Suprapubic skin (tissue), 4 donors: ENCODE results near the gene GOLGA3. TPM values are rescaled to one million over a fixed set of nuclear protein-coding genes. Genes with fewer than 3 reads are reported as not detected.

Source experiments
- DNase-seq, 2 donors: peaks; one replicate each; pipeline ENCODE4 v3.0.0-alpha.2; 2019; ENCODE audit warnings: low spot score in 2 of 2
- H3K27ac ChIP-seq: fragments of 200-600 bp; sonication (generic); one replicate; pipeline ENCODE4 v1.5.1; 2019
- H3K27me3 ChIP-seq: fragments of 200-600 bp; sonication (generic); one replicate; pipeline ENCODE4 v1.5.1; 2019
- H3K36me3 ChIP-seq: fragments of 200-600 bp; sonication (generic); one replicate; pipeline ENCODE4 v1.5.1; 2019
- H3K4me1 ChIP-seq: fragments of 200-600 bp; sonication (generic); one replicate; pipeline ENCODE4 v1.5.1; 2019
- H3K4me3 ChIP-seq: fragments of 200-600 bp; sonication (generic); one replicate; pipeline ENCODE4 v1.5.1; 2019; ENCODE audit warnings: mild to moderate bottlenecking
- H3K9me3 ChIP-seq: fragments of 200-600 bp; sonication (generic); one replicate; pipeline ENCODE4 v1.5.1; 2019
- EP300 ChIP-seq: sonication (generic); formaldehyde crosslinking; IDR thresholded peaks from one replicate; pipeline ENCODE4 v1.6.1; 2017; ENCODE audit warnings: antibody characterized with exemption
- POLR2A ChIP-seq, 2 donors: fragments of 450-650 bp; IDR thresholded peaks; one replicate each; pipeline ENCODE4 v1.6.1; 2017; ENCODE audit warnings: antibody characterized with exemption in 2 of 2, mild to moderate bottlenecking in 2 of 2, moderate library complexity in 2 of 2
- POLR2AphosphoS5 ChIP-seq, 3 donors: sonication (generic); formaldehyde crosslinking; IDR thresholded peaks; one replicate each; pipeline ENCODE4 v1.6.1; 2017; ENCODE audit warnings: antibody characterized with exemption in 3 of 3
- WGBS: methylation state at CpG from one replicate; pipeline ENCODE4 v1.1.5; 2018; 5-methylcytosine and 5-hydroxymethylcytosine counted together
- total RNA-seq, 4 donors: library from RNA; depleted of rRNA; stranded (reverse); fragments of >200 nt; gene quantifications; one replicate each; pipeline ENCODE4 v1.1.0, GENCODE V29; 2016
- TF ChIP-seq, protein P1 (sequence below), 2 donors: fragments of 200-600 bp in 1 of 2; fragments of 450-650 bp in 1 of 2; sonication (generic) in 1 of 2; IDR thresholded peaks; one replicate each; pipeline ENCODE4 v1.5.1; 2016 to 2019; ENCODE audit warnings: antibody characterized with exemption in 2 of 2, mild to moderate bottlenecking in 1 of 2, moderate library complexity in 1 of 2

GOLGA3 gene
- total RNA-seq, 4 donors from 2014 or later, result 75.8 to 98.4 (median 81.0) TPM

DNA sequence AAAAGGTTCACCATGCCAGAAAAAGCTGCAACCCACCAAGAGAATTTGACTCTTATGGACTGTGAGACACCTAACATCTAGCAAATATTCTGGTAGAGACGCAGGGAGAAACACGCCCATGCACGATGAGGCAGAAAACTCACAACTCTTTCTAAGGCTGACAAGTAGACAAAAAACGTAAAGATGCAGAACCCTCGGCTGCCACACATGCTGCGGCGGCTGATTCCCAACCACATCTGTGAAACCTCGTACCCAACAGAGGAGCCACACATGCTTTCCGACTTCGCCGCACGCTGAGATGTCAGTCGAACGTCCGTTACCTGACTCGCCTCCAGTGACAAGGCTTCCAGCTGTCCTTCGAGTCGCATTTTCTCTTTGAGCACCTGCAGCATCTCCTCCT lies 21.8 kb downstream of the GOLGA3 start:
- Histone ChIP-seq H3K27me3 (no peaks in the 10 kb centered on the region), H3K36me3 (peaks cover 87% of the 10 kb centered on the region), H3K9me3 (no peaks in the 10 kb centered on the region), H3K4me3 (no peak overlapping the region), H3K27ac (no peak overlapping the region), H3K4me1 (no peaks in the 10 kb centered on the region)
- no peak for DNase-seq
- TF ChIP-seq POLR2A (IDR thresholded peaks at IDR 0.05), result no peak
- no peak for TF ChIP-seq POLR2AphosphoS5 (IDR thresholded peaks at IDR 0.05)
- no peak for TF ChIP-seq EP300
- TF ChIP-seq, protein P1, sequence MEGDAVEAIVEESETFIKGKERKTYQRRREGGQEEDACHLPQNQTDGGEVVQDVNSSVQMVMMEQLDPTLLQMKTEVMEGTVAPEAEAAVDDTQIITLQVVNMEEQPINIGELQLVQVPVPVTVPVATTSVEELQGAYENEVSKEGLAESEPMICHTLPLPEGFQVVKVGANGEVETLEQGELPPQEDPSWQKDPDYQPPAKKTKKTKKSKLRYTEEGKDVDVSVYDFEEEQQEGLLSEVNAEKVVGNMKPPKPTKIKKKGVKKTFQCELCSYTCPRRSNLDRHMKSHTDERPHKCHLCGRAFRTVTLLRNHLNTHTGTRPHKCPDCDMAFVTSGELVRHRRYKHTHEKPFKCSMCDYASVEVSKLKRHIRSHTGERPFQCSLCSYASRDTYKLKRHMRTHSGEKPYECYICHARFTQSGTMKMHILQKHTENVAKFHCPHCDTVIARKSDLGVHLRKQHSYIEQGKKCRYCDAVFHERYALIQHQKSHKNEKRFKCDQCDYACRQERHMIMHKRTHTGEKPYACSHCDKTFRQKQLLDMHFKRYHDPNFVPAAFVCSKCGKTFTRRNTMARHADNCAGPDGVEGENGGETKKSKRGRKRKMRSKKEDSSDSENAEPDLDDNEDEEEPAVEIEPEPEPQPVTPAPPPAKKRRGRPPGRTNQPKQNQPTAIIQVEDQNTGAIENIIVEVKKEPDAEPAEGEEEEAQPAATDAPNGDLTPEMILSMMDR (IDR thresholded peaks at IDR 0.05), result no peak
- WGBS, result 89% methylated on average over 18 of the region's 18 CpGs

DNA sequence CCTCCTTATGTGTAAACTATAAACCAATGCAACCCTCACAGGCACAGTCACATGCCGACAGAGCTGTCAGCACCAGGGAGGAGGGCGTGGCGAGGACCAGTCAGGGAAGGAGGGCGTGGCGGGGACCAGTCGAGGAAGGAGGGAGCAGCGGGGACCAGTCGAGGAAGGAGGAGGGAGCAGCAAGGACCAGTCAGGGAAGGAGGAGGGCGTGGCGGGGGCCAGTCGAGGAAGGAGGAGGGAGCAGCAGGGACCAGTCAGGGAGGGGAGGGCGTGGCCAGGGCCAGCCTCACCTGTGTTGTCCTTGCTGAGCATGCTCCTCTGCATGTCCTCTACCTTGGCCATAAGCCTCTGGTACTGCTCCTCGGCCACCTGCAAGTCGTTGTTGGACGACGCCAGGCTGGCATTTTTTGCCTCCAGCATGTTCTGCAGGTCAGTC lies 24.2 kb downstream of the GOLGA3 start:
- DNase-seq, result no peak
- H3K36me3 ChIP-seq, result peaks cover 97% of the 10 kb centered on the region

DNA sequence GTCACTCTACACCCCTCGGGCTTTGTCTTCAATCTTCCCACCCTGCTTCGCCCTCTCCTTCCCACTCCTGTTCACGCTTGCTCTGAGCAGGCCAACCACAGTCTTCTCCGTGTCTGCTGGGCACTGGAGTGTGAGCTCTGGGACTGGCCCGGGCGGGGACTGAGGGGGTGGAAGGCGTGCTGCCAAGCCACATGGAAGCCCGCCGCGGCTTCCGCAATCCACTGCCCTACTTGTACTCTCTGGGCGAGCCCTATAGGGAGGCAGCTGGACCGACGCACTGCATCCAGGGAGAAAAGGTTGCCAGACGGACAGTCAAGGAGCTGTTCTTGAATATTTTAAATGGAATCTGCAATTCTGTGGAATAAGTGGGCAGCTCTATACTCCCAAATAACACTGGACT lies 24.8 kb downstream of the GOLGA3 start:
- WGBS, result 83% methylated on average over 15 of the region's 15 CpGs
- Histone ChIP-seq H3K9me3 (no peaks in the 10 kb centered on the region), H3K4me3 (no peak overlapping the region), H3K36me3 (peaks cover 97% of the 10 kb centered on the region), H3K4me1 (no peaks in the 10 kb centered on the region), H3K27ac (peak overlapping the region; percentile 8), H3K27me3 (no peaks in the 10 kb centered on the region)
- DNase-seq, result peak in 1 of 2 donors; percentile 86
- TF ChIP-seq POLR2A (IDR thresholded peaks at IDR 0.05) (no peak), EP300 (no peak), POLR2AphosphoS5 (IDR thresholded peaks at IDR 0.05) (no peak)
- TF ChIP-seq, protein P1 (IDR thresholded peaks at IDR 0.05), result no peak

More for the DNA sequence above, 24.2 kb downstream of the GOLGA3 start:
- 61% methylated on average over 14 of the region's 16 CpGs for whole genome bisulfite sequencing
- Histone ChIP-seq H3K4me3 (no peak overlapping the region), H3K27me3 (no peaks in the 10 kb centered on the region), H3K27ac (no peak overlapping the region), H3K4me1 (no peaks in the 10 kb centered on the region), H3K9me3 (no peaks in the 10 kb centered on the region)
- TF ChIP-seq, protein P1 (IDR thresholded peaks at IDR 0.05), result no peak
- no peak for TF ChIP-seq POLR2AphosphoS5 (IDR thresholded peaks at IDR 0.05)
- no peak for TF ChIP-seq POLR2A (IDR thresholded peaks at IDR 0.05)
- no peak for TF ChIP-seq EP300

DNA sequence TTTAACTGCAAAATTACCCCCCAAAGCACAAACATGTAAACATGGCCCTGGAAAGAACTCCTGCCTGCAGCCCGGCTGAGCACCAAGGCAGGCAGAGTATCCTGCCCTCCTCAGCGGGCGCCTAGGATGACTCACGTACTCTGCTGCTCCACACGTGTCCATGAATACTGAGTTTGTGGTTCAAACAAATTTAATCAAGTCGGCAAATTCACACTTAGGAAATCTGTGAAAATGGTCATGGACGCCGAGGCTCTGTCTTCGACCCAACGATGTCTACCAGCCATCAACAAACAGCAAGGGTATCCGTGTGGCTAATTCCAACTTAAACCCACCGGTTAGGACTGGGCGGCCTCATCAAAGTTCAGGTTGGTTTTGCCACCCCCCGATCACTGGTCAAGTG lies 25.5 kb downstream of the GOLGA3 start:
- 90% methylated on average over 14 of the region's 14 CpGs for WGBS

DNA sequence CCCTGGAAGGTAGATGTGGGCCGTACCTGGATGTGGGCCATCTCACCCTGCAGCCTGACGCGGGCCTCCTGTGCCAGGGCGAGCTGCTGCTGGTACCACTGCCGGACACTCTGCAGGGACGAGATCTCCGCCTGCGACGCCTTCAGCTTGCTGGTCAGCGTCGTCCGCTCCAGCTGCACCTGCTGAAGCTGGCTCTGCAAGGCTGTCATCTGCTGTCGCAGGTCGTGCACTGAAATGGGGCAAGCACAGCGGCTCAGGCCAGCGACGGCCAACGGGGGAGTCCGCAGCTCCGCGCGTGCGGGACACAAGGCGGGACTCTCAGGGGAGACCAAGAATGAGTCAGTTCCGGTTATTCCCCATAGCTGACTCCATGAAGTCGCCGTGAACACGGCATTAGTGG lies 26.9 kb downstream of the GOLGA3 start:
- DNase-seq, result no peak
- Histone ChIP-seq H3K27ac (no peak overlapping the region), H3K36me3 (peaks cover 97% of the 10 kb centered on the region), H3K4me1 (no peaks in the 10 kb centered on the region), H3K9me3 (no peaks in the 10 kb centered on the region), H3K4me3 (no peak overlapping the region), H3K27me3 (no peaks in the 10 kb centered on the region)
- TF ChIP-seq EP300 (no peak), POLR2AphosphoS5 (IDR thresholded peaks at IDR 0.05) (no peak)
- WGBS, result 90% methylated on average over 28 of the region's 28 CpGs

More for the DNA sequence above, 25.5 kb downstream of the GOLGA3 start:
- Histone ChIP-seq H3K27ac (no peak overlapping the region), H3K4me3 (no peak overlapping the region), H3K36me3 (peaks cover 97% of the 10 kb centered on the region), H3K9me3 (no peaks in the 10 kb centered on the region), H3K4me1 (no peaks in the 10 kb centered on the region), H3K27me3 (no peaks in the 10 kb centered on the region)
- TF ChIP-seq, protein P1 (IDR thresholded peaks at IDR 0.05), result no peak
- TF ChIP-seq POLR2AphosphoS5 (IDR thresholded peaks at IDR 0.05) (no peak), EP300 (no peak)
- DNase-seq, result no peak

DNA sequence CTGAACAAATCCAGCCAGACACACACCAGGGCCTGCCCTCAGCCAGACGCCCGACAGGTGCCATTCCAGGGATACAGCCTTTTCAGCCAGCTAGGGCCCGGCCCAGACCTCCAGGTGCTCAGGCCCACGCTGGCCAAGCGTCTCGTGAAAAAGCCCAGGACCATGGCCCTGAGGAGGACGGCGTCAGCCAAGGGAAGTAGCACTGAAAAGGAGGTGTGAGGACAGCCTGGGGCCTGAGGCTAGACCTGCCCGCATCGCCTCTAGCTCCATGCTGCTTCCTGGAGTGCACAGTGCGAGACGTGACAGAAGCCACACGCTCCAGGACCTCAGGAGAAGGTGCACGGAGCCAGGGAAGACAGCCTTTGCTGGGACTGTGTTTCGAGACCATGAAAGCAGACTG lies 29.8 kb downstream of the GOLGA3 start:
- Histone ChIP-seq H3K27ac (no peak overlapping the region), H3K4me1 (no peaks in the 10 kb centered on the region), H3K27me3 (no peaks in the 10 kb centered on the region), H3K9me3 (no peaks in the 10 kb centered on the region), H3K4me3 (no peak overlapping the region), H3K36me3 (peaks cover 99% of the 10 kb centered on the region)
- TF ChIP-seq POLR2AphosphoS5 (IDR thresholded peaks at IDR 0.05), result no peak
- TF ChIP-seq, protein P1 (IDR thresholded peaks at IDR 0.05), result no peak
- no peak for TF ChIP-seq POLR2A (IDR thresholded peaks at IDR 0.05)
- no peak for TF ChIP-seq EP300
- DNase-seq, result no peak
- WGBS, result 96% methylated on average over 11 of the region's 15 CpGs
